ENCODE measurements around the gene TAPBPL. TPM values are rescaled to one million over a fixed set of nuclear protein-coding genes. Genes with fewer than 3 reads are reported as not detected.
"Not testable (repeated sequence)": the region's sequence is repeated elsewhere in the genome, so short reads cannot be mapped to it uniquely, and the experiment has no call there.

The TAPBPL gene, protein sequence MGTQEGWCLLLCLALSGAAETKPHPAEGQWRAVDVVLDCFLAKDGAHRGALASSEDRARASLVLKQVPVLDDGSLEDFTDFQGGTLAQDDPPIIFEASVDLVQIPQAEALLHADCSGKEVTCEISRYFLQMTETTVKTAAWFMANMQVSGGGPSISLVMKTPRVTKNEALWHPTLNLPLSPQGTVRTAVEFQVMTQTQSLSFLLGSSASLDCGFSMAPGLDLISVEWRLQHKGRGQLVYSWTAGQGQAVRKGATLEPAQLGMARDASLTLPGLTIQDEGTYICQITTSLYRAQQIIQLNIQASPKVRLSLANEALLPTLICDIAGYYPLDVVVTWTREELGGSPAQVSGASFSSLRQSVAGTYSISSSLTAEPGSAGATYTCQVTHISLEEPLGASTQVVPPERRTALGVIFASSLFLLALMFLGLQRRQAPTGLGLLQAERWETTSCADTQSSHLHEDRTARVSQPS
- total RNA-seq, result 5.4 and 6.5 TPM in 2 replicates

DNA sequence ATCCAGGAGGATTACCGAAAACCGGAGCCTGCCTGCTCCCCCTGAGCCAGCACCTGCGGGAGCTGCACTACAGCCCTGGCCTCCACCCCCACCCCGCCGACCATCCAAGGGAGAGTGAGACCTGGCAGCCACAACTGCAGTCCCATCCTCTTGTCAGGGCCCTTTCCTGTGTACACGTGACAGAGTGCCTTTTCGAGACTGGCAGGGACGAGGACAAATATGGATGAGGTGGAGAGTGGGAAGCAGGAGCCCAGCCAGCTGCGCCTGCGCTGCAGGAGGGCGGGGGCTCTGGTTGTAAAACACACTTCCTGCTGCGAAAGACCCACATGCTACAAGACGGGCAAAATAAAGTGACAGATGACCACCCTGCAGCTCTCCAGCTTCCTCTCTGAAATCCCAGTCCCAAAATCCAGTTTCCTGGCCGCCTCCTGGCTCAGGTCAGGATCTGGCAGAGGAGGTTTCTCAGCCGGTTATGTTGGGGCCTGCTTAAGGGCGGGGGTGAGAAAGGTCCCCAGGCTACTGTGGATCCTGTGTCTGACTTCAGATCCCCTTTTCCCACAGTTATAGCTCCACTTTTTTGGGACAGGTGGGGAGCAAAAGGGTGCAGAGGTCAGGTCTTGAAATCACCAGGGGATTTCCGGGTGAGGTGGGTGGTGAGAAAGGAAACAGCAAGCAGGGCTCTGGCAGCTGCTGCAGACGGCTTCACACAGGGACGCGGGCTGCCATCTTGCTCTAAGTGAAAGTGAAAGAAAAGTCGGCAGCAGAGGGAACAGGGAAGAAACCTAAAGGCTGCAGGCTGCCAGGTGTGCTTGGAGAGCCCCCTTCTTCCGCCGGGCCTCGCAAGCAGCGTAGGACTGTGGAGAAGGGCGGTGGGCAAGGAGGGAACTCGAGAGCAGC lies at the start of gene TAPBPL:
Gene TAPBPL (plus strand): TSS at position 695 of the 897 bp plus-strand sequence. CDS start 207 bp downstream, outside the sequence.
- peak; percentile 39 for DNase-seq (ENCODE audit: low read depth, low spot score)

DNA sequence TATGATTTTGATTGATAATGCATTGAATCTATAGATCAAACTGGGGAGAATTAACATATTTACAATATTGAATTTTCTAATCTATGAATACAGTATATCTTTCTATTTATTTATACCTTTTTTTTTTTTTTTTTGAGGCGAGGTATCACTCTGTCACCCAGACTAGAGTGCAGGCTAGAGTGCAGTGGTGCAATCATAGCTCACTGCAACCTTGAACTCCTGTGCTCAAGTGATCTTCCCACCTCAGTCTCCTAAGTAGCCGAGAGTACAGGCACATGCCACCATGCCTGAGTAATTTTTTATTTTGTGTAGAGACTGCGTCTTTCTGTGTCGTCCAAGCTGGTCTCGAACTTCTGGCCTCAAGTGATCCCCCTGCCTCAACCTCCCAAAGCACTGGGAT lies 47.5 kb upstream of the TAPBPL start:
- no peak for DNase-seq (ENCODE audit: low read depth, low spot score)

DNA sequence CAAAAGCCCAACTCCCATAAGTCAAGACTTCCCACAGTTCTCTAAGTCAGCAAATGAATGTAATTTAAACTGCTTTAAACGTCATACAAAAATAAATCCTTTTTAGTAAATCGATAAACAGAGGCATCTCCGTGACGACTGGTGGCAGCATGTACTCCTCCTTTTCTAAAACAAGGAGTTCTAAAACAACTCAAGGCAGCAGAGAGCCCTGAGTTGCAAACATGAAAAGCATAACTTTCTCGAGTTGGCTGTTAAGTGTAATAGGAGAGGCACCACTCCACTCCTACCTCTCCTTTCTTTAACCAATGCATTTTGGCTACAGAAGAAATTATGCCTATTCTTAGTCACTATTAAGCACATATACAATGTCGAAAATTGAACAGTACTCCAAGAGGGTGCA lies 45.9 kb upstream of the TAPBPL start:
- no peak for DNase-seq (ENCODE audit: low read depth, low spot score)

DNA sequence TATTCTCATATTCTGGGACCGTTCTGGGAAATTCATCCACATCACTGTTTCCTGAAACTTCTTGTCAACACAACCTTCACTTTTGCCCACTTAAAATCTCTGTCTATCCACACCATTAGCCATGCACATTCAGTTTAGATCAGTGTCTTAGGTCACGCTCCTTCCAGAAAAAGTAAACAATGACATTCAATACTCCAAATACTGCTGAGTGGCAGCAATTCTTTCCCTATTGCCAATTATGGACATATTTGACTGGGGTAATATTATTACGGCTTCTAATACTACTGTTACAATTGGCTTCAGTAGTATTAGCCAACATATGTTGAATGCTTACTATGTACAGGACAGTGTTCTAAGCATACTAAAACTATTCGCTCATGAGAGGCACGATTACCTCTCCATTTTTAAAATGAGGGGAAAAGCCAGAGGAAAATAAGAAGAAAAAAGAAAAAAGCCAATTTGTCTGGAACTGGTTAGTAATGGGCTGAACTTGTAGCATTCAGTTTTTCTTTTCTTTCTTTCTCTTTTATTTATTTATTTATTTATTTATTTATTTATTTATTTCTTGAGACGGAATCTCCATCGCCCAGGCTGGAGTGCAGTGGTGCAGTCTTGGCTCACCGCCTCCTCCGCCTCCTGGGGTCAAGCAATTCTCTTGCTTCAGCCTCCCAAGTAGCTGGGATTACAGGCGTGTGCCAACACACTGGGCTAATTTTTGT lies 44.4 kb upstream of the TAPBPL start:
- DNase-seq (ENCODE audit: low read depth, low spot score), result no peak

DNA sequence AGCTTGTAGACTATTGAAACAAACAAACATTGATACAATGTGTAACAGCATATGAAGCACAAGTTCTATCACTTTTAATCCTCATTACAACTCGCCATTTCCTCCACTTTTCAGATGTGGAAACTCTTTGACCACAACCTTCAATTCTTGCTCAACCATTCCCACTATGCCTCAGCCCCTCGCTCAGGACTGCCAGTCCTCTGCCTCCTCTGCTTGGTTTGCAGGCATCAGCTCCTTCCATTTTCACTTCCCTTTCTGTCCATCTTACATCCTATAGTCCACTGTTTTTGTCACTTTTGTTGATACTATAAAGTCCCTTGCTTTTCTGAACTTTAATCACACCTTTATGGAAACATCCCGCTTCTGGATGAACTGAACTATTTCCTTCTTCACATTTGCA lies 35.2 kb upstream of the TAPBPL start:
- DNase-seq (ENCODE audit: low read depth, low spot score), result no peak

DNA sequence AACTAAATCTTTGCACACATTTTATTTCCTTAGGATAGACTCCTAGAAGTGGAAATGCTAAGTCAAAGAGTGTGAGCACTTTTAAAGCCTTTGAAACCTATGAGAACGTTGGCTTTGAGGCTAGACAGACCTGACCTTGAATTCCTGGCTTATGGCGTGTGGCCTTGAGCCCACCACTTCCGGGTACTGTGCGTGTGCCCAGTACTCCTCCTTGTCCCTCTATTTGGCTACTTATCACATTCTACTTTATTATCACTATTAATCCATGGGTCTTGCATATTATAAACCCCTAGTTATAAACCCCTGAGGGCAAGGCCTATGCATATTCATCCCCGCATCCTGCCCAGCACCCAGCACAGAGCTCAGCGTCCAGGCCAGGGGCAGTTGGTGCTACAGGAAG lies 33.0 kb upstream of the TAPBPL start:
- DNase-seq (ENCODE audit: low read depth, low spot score), result no peak

DNA sequence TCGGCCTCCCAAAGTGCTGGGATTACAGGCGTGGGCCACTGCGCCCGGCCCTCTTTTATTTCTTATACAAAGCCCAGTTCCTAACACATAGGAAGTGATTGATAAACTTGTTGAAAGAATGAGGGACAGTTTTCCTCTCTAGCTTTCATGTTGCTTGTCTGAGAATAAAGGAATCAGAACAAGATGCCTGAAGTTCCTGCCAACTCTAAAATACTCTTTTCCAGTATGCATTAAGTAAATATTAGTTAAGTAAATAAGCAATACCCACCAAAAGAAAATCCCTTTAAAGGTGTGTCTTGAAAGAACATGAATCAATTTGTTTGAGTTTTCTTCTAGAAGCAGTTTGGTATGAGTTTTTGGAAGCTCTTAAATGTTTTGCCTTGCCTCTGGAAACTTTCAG lies 31.5 kb upstream of the TAPBPL start:
- no peak for DNase-seq (ENCODE audit: low read depth, low spot score)

DNA sequence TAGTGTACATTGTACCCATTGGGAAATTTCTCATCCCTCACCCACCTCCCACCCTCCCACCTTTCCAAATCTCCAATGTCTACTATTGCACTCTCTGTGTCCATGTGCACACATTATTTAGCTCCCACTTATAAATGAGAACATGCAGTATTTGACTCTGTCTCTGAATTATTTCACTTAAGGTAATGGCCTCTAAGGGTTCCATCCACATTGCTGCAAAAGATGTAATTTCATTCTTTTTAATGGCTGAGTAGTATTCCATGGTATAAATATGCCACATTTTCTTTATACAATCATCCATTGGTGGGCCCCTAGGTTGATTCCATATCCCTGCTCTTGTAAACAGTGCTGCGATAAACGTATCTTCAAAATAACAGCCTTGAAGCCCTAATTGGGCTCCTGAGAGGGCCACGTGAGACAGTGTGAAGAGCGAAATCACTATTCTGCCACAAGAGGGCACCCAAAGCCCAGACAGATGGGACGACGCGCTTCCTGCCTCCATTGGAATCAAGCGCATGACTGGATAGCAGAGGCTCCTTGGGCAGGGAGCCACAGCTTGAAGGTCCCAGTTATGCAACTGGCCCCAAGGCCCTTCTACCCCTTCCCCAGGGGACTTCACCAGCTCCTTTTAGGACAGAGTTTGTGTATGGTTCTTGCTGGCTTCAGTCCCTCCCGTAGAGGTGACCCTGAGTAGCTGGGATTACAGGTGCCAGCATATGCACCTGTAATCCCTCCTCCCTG lies 28.4 kb upstream of the TAPBPL start:
- peak; percentile 77 for DNase-seq (ENCODE audit: low read depth, low spot score)

DNA sequence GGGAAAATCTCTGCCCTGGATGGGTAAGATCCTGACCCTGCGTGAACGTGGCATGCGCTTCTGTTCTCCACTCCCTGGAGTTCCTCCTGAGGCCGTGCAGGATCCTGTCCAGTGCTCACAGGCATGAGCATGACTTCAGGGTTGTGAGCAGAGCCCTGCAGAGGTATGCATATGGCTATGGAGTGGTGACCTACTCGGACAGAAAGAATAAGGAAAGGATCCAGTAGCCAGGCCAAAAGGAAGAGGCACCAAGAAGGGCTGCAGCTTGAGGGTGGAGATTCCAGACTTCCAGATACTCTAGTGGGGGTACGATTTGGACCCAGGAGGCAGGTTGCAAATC lies 27.9 kb upstream of the TAPBPL start:
- DNase-seq (ENCODE audit: low read depth, low spot score), result no peak

DNA sequence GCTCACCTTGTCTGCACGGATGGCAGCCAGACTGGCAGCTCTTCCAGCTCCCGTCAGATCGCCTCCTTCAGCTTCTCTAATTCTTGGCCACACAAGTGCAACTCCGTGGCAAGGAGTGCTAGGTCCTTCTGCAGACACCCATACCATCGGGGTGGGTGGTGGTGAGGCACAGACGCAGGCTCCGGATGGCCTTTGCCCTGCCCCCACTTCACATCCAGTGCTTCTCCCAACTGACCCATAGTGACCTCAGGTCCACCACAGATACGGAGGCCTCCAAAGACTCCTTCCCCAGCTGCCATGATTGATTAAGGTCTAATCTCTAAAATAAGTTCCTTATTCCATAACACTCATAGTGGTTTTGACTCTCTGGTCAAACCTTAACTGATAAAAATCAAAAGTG lies 27.0 kb upstream of the TAPBPL start:
- DNase-seq (ENCODE audit: low read depth, low spot score), result no peak

DNA sequence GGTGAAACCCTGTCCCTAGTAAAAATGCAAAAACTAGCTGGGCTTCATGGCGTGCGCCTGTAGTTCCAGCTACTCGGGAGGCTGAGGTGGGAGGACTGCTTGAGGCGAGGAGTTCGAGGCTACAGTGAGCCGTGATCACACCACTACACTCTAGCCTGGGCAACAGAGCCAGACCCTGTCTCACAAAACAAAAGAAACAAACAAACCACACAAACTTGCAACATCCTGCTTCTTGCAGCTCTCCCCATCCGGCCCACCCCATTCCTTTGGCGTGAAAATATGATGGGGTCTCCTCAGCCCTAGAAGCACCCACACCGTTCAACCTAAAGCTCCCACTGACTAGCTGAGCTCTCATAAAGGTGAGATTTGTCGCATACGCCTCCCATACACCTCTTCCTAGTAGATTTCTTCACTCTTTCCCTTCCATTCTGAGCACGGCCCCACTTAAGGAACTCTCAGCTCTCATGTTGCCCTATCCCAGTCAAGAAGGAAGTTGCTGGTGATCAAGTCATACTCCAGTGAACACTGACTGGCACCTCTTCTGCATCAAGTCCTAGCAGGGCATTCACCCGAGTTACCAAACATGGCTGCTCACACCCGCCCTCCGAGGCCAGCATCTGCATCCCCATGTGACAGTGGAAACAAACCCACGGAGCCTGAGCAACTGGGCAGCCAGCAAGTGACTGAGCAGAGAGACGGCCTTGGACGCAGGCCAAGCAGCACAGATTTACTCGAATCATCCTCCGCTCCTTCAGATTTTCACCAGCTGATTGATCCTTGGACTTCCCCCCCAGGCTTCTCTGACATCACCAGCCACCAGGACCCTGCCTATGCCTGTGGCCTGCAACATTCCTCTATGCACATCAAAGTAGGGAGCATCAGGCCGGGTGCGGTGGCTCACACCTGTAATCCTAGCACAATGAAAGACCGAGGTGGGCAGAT lies 26.0 kb upstream of the TAPBPL start:
- no peak for DNase-seq (ENCODE audit: low read depth, low spot score)

DNA sequence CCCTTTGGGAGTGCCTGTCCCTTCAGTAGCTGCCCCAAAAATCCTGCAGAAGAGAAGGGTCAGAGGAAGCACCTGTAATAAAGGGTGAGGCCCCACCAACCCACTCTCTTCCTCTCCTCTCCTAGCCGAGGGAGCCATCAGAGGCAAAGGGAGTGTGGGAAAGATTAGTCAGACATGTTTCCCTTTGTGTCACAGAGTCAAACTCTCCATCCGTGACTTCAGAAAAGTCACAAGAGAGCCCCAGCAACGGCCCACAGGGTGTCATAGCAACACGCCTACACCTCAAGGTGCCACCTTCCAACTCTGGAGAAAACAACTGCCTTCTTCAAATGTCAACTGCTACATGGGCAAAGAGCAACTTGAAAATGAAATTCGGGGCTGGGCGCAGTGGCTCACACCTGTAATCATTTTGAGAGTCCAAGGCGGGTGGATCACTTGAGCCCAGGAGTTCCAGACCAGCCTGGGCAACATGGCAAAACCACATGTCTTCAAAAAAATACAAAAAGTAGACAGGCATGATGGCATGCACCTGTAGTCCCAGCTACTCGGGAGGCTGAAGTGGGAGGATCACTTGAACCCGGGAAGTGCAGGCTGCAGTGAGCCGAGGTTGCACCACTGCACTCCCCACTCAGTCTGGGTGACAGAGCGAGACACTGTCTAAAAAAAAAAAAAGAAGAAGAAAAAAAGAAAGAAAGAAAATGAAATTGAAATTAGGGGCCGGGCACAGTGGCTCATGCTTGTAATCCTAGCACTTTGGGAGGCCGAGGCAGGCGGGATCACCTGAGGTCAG lies 24.8 kb upstream of the TAPBPL start:
- no peak for DNase-seq (ENCODE audit: low read depth, low spot score)

DNA sequence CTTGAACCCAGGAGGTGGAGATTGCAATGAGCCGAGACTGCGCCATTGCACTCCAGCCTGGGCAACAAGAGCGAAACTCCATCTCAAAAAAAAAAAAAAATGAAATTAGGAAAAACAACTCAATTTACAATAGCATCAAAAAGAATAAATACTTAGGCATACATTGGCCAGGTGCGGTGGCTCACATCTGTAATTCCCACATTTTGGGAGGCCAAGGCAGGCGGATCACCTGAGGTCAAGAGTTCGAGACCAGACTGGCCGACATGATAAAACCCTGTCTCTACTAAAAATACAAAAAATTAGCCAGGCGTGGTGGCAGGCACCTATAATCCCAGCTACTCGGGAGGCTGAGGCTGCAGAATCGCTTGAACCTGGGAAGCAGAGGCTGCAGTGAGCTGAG lies 24.0 kb upstream of the TAPBPL start:
- not testable (repeated sequence) for DNase-seq (ENCODE audit: low read depth, low spot score)

DNA sequence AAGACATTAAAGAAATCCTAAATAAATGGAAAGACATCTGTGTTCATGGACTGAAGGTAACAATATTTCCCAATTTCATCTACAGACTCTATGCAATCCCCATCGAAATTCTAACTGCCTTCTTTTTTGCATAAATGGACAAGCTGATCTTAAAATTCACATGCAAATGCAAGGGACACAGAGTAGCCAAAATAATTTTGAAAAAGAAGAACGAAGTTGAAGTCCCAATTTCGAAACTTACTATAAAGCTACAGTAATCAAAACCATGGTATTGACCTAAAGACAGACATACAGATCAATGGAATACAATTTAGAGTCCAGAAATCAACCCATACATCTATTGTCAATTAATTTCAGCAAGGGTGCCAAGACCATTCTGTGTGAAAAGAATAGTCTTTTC lies 23.5 kb upstream of the TAPBPL start:
- DNase-seq (ENCODE audit: low read depth, low spot score), result no peak

DNA sequence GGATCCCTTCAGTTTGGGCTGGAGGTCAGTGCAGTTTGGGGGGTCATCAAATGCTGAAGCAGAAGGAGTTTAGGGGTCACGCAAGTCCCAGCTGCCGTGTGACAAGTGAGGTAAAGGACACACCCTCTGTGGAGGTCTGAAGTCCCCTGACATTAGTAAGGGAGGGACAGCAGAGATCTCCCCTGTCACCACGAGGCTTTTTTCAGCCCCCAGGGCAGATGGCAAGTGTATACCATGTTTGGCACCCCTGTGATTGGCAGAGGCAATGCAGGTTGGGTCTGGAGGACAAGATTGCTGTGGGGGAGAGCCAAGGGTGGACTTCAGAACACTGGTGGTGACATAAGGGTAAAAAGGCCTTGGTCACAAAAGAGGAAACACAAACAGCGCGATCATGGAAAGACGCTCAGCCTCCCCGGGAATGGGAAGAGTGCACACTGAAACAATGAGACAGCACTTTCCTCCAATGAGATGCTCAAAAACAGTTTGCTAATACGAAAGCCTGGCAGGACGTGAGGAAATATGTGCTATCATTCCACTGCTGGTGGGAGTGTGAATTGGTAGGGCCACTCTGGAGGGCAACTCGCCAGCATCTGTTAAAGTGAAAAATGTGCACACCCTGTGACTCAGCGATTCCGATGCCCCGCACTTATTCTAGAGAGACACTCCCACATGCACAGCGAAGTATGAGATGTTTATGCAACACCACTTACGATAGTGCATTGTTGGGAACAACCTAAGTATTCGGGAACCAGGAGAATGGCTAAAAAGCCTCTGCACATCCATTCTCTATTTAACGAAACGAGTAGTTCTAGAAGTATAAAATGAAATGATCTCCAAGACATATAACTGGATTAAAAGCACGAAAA lies 21.5 kb upstream of the TAPBPL start:
- peak; percentile 94 for DNase-seq (ENCODE audit: low read depth, low spot score)

DNA sequence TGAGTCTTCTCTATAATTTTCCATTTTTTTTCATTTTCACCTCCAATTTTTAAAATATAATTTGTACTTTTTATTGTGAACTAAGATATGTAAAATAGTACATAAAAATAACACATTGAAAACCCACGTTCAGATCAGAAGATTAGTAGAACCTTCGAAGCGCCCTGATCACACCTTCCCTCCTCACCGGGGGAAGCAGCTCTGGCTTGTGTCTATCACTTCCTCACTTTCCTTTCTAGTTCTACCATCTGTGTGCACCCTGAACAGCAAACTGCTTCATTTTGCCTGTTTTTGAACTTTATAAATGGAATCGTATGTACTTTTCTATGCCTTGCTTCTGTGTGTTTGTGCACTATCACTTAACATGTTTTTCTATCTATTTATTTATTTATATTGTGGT lies 18.9 kb upstream of the TAPBPL start:
- no peak for DNase-seq (ENCODE audit: low read depth, low spot score)

DNA sequence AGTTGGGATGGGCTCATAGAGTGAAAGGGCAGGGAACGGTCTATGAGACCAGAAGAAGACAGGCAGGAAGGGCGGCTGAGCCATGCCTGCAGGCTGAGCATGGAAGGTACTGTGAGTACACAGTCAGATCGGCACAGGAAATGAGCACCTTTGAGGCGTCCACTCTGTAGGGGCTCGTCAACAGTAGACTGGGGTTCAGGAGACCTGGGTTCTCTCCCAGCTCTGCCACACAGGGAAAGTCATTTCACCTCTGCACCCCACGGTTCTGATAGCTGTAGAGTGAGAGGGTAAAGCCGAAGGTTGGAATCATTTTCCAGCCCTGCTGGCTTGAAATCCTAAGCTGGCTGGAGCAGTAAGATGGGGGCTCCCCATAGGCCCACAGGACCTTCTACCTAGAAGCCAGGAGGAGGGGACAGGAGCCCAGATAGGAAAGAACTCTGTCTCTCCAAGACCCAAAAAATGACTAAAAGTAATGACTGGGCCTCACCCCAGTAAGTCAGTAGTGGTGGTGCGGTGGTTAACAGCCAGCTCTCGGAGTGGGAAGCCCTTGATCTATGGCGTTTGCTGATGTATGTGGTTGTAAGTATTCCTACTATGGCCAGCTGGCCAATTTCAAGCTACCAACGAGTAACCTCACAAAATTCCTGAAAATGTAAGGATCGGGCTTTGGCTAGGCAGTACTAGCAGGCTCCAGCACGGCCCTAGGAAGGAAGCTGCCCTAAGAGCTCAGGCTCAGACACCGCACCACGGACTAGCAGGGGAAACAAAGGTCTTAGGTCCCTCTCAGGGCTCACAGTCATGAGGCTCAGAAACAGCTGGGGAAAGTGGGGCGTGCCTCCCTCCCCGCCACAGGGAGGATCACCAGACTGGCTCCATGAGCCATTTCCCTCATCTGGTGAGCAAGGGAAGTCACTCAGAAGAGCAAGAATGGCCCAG lies 17.4 kb upstream of the TAPBPL start:
- no peak for DNase-seq (ENCODE audit: low read depth, low spot score)

Measured in pulmonary artery endothelial cell (primary cell).